NCI-H146 treated with DMSO at 0.1 percent for 48 hours (cell line): ENCODE results near the gene CORO2B.

Experiments used
- DNase-seq: peaks from one replicate; lab custom pipeline; 2025; ENCODE audit not compliant: unreplicated experiment; lab: John Stamatoyannopoulos, UW

CORO2B gene

GRCh38 chr15:68625853-68626252 is 47.1 kb downstream of the CORO2B start:
- no peak for DNase-seq

GRCh38 chr15:68626283-68626682 is 47.5 kb downstream of the CORO2B start:
- no peak for DNase-seq

- no peak for DNase-seq
These were observed 47.9 kb downstream of the CORO2B start for GRCh38 chr15:68626739-68627138.

GRCh38 chr15:68627476-68627875 is 48.7 kb downstream of the CORO2B start:
- DNase-seq: no peak

- DNase-seq: no peak
These were observed 49.2 kb downstream of the CORO2B start for GRCh38 chr15:68627995-68628394.

- no peak for DNase-seq
These were observed 50.9 kb downstream of the CORO2B start for GRCh38 chr15:68629519-68630210.

- no peak for DNase-seq
These were observed 51.4 kb downstream of the CORO2B start for GRCh38 chr15:68630211-68630555.

- DNase-seq: no peak
These were observed 52.0 kb downstream of the CORO2B start for GRCh38 chr15:68630836-68631235.

- DNase-seq: peak; percentile 35
These were observed 52.8 kb downstream of the CORO2B start for GRCh38 chr15:68631601-68632051.

- no peak for DNase-seq
These were observed 53.3 kb downstream of the CORO2B start for GRCh38 chr15:68632101-68632500.

- DNase-seq: no peak
These were observed 54.7 kb downstream of the CORO2B start for GRCh38 chr15:68633231-68634121.

GRCh38 chr15:68634122-68634482 is 55.3 kb downstream of the CORO2B start:
- DNase-seq: no peak

GRCh38 chr15:68634531-68634930 is 55.7 kb downstream of the CORO2B start:
- DNase-seq: no peak

GRCh38 chr15:68635141-68635540 is 56.3 kb downstream of the CORO2B start:
- no peak for DNase-seq

GRCh38 chr15:68636256-68636655 is 57.5 kb downstream of the CORO2B start:
- DNase-seq: no peak

- no peak for DNase-seq
These were observed 59.1 kb downstream of the CORO2B start for GRCh38 chr15:68637767-68638404.

GRCh38 chr15:68638953-68639515 is 60.2 kb downstream of the CORO2B start:
- DNase-seq: no peak

GRCh38 chr15:68639926-68640600 is 61.3 kb downstream of the CORO2B start:
- DNase-seq: no peak

GRCh38 chr15:68640791-68641331 is 62.1 kb downstream of the CORO2B start:
- DNase-seq: peak; percentile 24

GRCh38 chr15:68641376-68641775 is 62.6 kb downstream of the CORO2B start:
- DNase-seq: no peak

- DNase-seq: no peak
These were observed 63.7 kb downstream of the CORO2B start for GRCh38 chr15:68642491-68642845.
